GM12874 (cell line): ENCODE data around the gene SEMA4F.

Experiments used
- TF ChIP-seq, protein P1 (sequence below): IDR thresholded peaks from 2 replicates; pipeline ENCODE4 v1.5.1; 2011; ENCODE audit warnings: low read depth, mild to moderate bottlenecking, control low read depth, low read length, moderate library complexity; ENCODE audit not compliant: insufficient read depth

Gene SEMA4F

DNA sequence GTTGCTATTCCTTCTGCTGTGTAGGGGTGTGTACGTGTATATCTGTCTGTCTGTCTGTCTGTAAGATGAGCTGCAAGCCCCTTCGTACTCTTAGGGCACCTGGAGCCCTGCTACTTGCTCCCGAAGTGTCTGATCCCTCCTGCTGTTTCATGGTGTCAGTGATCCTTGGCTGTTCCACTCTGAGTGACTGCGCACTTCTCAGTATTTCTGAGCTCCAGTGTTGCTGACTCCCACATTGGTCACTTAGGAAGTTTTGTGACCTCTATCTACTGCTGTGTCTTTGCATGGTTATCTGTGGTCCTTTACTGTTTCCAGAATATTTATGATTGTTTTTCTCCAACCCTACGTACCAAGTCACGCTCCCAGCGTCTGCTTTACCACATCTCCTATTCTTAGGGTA is 16.2 kb downstream of the SEMA4F start:
- TF ChIP-seq, protein P1, sequence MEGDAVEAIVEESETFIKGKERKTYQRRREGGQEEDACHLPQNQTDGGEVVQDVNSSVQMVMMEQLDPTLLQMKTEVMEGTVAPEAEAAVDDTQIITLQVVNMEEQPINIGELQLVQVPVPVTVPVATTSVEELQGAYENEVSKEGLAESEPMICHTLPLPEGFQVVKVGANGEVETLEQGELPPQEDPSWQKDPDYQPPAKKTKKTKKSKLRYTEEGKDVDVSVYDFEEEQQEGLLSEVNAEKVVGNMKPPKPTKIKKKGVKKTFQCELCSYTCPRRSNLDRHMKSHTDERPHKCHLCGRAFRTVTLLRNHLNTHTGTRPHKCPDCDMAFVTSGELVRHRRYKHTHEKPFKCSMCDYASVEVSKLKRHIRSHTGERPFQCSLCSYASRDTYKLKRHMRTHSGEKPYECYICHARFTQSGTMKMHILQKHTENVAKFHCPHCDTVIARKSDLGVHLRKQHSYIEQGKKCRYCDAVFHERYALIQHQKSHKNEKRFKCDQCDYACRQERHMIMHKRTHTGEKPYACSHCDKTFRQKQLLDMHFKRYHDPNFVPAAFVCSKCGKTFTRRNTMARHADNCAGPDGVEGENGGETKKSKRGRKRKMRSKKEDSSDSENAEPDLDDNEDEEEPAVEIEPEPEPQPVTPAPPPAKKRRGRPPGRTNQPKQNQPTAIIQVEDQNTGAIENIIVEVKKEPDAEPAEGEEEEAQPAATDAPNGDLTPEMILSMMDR: no peak

DNA sequence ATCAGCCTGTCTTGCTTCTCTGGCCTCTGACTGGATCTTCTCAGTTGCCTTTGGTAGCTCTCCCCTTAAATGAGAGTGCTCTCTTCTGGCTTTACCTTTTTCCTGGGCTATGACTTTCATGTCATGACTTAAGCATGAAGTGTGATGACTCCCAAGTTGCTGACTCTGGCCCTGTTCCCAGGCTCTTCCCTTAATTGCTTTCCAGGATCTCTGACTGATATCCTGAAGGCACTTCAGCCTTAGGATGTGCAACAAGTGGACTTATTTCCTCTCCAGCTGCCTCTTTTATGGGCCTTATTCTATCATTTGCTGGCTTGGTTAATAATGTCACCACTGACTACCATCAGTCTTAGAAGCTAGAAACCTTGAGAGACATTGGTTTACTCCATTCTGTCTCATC is 17.4 kb downstream of the SEMA4F start:
- TF ChIP-seq, protein P1: no peak

DNA sequence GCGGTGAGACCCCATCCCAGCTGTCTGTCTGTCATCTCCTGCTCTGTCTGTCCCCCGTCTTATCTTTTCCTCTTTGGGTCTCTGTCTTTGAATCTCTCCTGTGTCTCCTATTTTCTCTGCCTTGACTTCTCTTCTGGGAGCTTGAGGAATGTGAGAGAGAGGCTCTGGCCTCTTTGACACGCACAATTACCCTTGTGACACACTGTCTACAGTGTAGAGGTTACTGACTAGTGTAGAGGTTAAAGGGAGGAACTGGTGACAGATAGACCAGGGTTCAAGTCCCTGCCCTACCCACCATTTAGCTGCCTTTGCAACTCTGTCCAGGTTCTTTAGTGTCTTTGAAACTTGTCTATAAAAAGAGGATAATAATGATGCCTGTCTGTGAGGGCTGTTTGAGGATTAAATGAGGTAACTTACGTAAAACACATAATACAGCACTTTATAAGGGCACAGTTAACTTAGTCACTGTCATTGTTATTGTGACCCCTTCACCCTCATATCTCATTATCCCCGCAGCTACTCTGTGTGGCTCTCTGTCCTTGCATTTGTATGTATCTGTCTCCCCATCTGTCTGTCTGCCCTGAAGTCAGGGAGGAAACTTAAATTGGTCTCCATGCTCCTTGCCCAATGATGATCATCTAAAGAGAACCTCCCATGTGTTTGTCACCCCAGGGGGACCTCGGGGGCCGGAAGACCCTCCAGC is 19.9 kb downstream of the SEMA4F start:
- TF ChIP-seq, protein P1: no peak

DNA sequence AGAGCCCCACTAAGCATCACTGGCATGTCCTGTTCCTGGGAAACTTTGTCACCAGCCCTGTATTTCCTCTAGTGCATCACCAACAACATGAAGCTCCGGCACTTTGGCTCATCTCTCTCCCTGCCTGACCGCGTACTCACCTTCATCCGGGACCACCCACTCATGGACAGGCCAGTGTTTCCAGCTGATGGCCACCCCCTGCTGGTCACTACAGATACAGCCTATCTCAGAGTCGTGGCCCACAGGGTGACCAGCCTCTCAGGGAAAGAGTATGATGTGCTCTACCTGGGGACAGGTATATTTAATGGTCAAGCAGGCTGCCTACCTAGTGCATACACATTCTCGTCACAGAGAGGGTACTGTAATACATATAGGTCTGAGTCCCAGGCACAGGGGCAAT is 21.0 kb downstream of the SEMA4F start:
- TF ChIP-seq, protein P1: 0 out of 2 replicates have a peak, but pooled peaks have one; percentile 21

DNA sequence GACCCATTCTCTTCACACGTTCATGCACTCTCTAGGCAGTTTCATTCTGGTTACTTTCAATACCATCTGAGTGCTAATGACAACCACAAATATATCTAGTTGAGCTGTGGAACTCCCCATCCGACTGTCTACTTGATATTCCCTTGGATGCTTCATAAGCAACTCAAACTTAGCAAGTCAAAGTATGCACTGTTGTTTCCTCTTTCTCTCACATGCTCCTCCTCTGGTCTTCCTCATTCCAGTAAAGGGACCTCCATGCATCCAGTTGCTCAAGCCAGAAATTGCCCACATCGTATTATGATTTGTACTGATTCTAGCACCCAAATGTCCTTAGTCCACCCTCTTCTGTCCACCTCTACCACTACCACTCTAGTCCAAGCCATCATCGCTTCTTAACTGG is 22.3 kb downstream of the SEMA4F start:
- TF ChIP-seq, protein P1: no peak

DNA sequence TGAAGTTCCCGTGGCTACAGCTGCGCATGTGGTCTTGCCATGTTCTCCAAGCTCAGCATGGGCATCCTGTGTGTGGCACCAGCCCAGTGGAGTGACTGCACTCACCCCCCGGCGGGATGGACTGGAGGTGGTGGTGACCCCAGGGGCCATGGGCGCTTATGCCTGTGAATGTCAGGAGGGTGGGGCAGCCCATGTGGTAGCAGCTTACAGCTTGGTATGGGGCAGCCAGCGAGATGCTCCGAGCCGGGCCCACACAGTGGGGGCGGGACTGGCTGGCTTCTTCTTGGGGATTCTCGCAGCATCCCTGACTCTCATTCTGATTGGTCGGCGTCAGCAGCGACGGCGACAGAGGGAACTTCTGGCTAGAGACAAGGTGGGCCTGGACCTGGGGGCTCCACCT is 25.6 kb downstream of the SEMA4F start:
- TF ChIP-seq, protein P1: no peak

DNA sequence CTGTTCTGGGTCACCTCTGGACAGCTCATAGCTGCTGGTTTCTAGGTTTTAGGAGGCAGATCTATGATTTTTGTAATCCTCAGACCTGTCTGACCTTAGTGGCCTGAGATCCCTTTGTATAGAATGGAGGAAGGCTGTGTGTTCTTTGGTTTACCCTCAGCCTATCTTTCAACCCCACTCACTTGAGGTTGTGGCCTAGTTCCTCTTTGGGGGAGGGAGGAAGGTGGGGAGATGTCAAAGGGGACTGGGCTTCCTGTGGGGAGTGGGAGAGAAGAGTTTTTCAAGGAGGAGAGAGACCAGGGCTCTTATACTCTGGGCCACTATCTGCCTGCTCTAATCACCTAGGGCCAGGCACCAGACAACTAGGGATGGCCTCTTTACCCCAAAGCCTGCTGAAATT is 28.5 kb downstream of the SEMA4F start:
- TF ChIP-seq, protein P1: no peak
